HL-60 (cell line): Measurements from ENCODE around the gene RPS14.

Experiments
- GABPA ChIP-seq: IDR thresholded peaks from 2 replicates; pipeline ENCODE4 v1.6.1; 2012; ENCODE audit warnings: low read depth
- POLR2AphosphoS5 ChIP-seq: IDR thresholded peaks from 2 replicates; pipeline ENCODE4 v1.6.1; 2012; ENCODE audit warnings: low read depth
- TF ChIP-seq, protein P1 (sequence below): IDR thresholded peaks from 2 replicates; pipeline ENCODE4 v1.6.1; 2012; ENCODE audit warnings: low read depth; ENCODE audit not compliant: insufficient replicate concordance
- TF ChIP-seq, protein P2 (sequence below): IDR thresholded peaks from one replicate; pipeline ENCODE4 v1.5.1; 2011; ENCODE audit warnings: low read length, control low read depth, inconsistent platforms; ENCODE audit not compliant: insufficient read depth

DNA sequence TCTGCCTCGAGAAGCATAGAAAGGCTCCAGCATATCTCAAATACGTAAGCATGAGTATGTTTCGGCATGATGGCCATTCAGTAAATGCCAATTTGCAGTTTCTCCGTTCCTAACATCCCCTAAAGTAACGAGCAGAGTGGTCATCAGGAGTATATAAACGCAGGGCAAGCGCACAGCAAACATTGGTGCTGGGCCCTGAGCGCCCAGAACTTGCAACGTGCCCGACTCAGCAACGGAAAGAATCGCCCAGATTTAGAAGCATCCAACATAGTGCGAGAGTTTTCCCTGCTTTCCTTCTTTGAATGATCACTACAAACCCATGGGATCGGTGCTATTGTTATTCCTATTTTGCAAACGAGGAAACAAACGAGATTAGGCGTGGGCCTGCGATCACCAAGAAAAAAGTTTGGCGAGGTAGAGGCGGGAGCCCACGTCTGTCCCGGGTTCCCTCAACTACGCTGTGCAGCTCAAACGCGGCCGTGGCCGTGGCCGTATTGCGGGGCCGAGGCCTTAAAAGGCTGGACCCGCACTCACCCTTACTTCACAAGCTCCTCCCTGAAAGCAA is 505 bp downstream of the RPS14 start:
- TF ChIP-seq POLR2AphosphoS5 (no peak), GABPA (no peak)
- TF ChIP-seq, protein P1, sequence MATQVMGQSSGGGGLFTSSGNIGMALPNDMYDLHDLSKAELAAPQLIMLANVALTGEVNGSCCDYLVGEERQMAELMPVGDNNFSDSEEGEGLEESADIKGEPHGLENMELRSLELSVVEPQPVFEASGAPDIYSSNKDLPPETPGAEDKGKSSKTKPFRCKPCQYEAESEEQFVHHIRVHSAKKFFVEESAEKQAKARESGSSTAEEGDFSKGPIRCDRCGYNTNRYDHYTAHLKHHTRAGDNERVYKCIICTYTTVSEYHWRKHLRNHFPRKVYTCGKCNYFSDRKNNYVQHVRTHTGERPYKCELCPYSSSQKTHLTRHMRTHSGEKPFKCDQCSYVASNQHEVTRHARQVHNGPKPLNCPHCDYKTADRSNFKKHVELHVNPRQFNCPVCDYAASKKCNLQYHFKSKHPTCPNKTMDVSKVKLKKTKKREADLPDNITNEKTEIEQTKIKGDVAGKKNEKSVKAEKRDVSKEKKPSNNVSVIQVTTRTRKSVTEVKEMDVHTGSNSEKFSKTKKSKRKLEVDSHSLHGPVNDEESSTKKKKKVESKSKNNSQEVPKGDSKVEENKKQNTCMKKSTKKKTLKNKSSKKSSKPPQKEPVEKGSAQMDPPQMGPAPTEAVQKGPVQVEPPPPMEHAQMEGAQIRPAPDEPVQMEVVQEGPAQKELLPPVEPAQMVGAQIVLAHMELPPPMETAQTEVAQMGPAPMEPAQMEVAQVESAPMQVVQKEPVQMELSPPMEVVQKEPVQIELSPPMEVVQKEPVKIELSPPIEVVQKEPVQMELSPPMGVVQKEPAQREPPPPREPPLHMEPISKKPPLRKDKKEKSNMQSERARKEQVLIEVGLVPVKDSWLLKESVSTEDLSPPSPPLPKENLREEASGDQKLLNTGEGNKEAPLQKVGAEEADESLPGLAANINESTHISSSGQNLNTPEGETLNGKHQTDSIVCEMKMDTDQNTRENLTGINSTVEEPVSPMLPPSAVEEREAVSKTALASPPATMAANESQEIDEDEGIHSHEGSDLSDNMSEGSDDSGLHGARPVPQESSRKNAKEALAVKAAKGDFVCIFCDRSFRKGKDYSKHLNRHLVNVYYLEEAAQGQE, result no peak
- TF ChIP-seq, protein P2, sequence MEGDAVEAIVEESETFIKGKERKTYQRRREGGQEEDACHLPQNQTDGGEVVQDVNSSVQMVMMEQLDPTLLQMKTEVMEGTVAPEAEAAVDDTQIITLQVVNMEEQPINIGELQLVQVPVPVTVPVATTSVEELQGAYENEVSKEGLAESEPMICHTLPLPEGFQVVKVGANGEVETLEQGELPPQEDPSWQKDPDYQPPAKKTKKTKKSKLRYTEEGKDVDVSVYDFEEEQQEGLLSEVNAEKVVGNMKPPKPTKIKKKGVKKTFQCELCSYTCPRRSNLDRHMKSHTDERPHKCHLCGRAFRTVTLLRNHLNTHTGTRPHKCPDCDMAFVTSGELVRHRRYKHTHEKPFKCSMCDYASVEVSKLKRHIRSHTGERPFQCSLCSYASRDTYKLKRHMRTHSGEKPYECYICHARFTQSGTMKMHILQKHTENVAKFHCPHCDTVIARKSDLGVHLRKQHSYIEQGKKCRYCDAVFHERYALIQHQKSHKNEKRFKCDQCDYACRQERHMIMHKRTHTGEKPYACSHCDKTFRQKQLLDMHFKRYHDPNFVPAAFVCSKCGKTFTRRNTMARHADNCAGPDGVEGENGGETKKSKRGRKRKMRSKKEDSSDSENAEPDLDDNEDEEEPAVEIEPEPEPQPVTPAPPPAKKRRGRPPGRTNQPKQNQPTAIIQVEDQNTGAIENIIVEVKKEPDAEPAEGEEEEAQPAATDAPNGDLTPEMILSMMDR, result no peak
